B cell (primary cell): Measurements from ENCODE around the gene SMIM22.

Experiments used
- CTCF ChIP-seq: fragments of 200-600 bp; IDR thresholded peaks from one replicate; pipeline ENCODE4 v1.8.0; 2022; ENCODE audit warnings: antibody characterized with exemption, mild to moderate bottlenecking
- EZH2 ChIP-seq: IDR thresholded peaks from 2 replicates; pipeline ENCODE4 v1.6.1; 2012; ENCODE audit warnings: borderline replicate concordance, low read depth, mild to moderate bottlenecking, moderate library complexity, low read length; ENCODE audit not compliant: insufficient read depth, poor library complexity, severe bottlenecking

- TF ChIP-seq CTCF (no peak), EZH2 (no peak)
Measured at GRCh38 chr16:4801962-4802658, 6.9 kb downstream of the SMIM22 start, which contains the start of gene ROGDI.
